Islet of Langerhans (tissue), 1 donor: ENCODE measurements around the gene GAS6.
"Not testable (repeated sequence)": the region's sequence is repeated elsewhere in the genome, so short reads cannot be mapped to it uniquely, and the experiment has no call there.

Source experiments
- FAIRE-seq: peaks from one replicate; lab custom pipeline; 2011; peaks lifted over from hg19 to GRCh38; lab: Jason Lieb, UNC

Gene GAS6

GRCh38 chr13:113789931-113790330, 73.9 kb downstream of the GAS6 start:
- FAIRE-seq, result not testable (repeated sequence)

DNA sequence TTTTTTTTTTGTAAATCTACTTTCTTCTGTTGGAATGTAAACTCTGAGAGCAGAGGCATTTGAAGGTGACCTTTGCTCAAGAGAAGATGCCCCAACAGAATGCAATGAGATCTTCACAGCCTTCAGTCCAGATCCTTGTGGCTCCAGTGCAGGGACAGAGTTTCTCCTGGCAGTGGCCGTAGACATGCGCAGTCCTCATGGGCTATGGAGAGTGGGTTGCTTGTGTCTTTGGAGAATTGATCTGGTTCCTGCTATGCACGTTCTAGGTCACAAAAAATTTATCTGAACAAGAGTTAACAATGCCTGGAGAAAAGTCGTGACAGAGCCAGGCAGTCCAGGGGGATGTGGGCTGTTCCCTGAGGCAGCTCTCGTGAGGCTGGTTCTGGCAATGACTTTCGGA, 74.7 kb downstream of the GAS6 start:
- no peak for FAIRE-seq

DNA sequence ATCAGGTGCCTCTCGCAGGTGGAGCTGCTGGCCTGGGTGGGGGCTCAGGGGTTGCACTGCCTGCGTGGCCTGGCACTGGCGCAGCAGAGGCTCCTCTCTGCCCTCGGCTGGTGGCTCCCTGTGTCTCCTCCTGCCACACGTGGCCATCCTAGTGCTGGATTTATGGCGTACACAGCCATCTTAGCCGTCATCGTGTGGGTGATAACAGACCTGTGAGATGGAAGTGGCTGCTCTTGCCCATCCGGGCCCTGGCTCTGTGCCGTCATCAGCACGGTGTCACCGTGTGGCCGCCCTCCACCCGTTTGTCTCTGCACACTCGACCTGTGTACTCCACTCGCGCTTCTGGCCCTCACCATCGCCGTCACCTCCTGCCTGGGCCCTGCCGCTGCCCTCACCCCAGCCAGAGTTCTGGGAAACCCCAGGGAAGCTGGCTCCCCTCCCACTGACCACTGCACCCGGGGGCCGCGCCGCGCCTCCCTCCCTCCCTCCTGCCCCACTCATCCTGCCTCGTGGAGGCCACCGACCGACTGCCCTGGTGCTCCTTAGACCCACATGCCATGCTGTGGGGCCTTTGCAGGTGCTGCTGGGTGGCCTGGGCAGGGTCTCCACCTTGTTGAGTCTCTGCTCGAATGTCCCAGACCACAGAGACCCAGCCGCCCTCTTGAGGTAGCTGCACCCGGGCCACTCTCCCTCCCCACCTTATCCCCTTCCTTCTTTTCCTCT, 75.3 kb downstream of the GAS6 start:
- no peak for FAIRE-seq

GRCh38 chr13:113787694-113788093, 76.2 kb downstream of the GAS6 start:
- no peak for FAIRE-seq

DNA sequence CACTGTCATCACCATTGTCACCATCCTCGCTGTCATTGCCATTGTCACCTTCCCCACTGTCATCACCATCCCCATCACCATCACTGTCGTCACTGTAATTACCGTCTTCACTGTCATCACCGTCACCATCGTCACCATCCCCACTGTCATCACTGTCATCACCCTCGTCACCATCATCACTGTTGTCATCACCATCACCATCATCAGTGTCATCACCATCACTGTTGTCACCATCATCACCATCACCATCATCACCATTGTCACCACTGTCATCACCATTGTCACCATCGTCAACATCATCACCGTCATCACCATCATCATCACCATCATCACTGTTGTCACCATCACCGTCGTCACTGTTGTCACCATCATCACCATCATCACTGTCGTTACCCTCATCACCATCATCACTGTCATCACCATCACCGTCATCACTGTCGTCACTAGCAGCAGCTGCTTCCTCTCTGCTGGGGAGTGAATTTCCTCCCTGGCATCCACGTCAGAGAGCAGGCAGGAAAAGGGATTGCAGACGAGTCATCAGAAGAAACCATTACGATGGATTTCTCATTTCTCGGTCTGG, 77.5 kb downstream of the GAS6 start:
- no peak for FAIRE-seq

- no peak for FAIRE-seq
These were observed 78.5 kb downstream of the GAS6 start for GRCh38 chr13:113785051-113786010.

- no peak for FAIRE-seq
These were observed 79.2 kb downstream of the GAS6 start for GRCh38 chr13:113784645-113785024.

DNA sequence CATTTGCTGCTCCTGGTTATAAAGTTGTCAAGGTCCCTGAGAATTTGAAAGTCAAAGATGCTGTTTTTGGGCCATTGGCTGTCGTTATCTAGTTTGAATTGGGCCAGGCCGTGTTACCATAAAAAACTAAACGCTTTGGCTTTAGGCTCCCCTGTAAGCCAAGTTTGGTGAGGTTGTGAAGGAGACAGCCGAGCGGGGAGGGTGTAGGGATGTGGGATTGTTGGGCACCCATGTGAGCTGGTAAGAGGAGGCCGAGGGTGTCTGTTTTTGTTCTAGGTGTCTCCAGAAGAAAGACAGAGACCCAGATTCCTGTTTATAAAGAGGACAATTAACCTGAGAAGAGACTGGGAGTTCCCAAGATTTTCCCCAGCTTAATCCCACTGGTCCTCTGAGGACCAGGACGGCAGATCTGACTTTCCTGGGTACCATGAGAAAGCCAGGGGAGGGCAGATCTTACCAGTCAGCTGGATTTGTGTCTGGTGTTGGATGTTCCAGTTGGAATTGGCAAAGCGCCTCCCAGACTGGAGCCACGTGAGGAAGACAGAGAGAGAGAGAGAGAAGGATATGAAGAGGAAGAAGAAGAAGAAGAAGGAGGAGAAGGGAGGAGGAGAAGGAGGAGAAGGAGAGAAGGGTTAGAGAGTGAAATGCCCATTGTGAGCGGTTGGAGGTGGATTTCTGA, 79.8 kb downstream of the GAS6 start:
- FAIRE-seq, result no peak

DNA sequence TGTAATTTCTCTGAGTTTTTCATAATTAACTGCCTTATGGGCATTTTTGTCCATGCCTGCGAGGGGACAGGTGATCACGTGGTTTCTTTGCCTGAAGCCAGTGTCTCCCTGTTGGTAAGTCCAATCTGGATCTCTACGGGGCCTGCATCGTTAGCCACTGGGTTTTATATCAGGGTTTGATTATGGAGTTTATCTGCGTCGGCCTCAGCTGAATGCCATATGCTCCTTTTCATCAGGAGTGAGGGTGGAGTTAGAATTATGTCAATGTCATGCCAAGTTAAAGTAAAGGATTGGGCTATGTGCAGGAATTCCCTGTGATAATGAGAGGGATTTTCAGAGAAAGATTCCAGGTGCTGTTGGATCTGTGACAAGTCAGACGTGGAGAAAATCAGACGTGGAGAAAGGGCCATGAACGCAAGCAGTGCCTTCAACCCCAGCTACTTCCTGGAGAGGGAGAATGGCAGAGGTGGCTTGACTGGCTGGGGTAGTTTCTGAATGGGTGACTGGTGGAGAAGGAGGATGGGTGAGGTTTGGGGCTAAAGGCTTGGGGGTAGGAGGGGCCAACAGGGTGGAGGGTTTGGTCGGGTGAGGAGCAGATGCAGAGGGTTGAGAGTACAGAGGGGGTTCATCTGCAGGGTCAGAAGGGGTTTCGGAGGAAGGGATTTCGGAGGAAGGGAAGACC, 80.5 kb downstream of the GAS6 start:
- FAIRE-seq, result no peak

GRCh38 chr13:113782472-113782871, 81.4 kb downstream of the GAS6 start:
- FAIRE-seq, result no peak

DNA sequence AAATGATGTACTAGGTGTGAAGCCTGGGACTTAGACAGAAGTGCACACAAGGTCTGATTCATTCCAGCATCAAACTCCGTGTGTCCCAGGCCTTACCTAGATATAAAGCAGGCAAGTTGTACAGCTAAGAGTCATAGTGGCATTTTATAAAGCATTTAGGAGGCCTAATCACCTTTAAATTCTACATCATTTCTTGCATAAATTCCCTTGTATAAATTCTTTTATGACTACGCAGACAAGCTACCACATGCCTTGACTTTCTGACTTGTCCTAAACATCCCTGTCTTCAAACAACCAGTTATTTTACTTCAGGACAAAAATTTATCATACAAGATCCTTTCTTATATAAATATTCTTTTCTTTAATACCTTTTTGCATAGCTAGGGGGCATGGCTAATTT, 82.3 kb downstream of the GAS6 start:
- no peak for FAIRE-seq

DNA sequence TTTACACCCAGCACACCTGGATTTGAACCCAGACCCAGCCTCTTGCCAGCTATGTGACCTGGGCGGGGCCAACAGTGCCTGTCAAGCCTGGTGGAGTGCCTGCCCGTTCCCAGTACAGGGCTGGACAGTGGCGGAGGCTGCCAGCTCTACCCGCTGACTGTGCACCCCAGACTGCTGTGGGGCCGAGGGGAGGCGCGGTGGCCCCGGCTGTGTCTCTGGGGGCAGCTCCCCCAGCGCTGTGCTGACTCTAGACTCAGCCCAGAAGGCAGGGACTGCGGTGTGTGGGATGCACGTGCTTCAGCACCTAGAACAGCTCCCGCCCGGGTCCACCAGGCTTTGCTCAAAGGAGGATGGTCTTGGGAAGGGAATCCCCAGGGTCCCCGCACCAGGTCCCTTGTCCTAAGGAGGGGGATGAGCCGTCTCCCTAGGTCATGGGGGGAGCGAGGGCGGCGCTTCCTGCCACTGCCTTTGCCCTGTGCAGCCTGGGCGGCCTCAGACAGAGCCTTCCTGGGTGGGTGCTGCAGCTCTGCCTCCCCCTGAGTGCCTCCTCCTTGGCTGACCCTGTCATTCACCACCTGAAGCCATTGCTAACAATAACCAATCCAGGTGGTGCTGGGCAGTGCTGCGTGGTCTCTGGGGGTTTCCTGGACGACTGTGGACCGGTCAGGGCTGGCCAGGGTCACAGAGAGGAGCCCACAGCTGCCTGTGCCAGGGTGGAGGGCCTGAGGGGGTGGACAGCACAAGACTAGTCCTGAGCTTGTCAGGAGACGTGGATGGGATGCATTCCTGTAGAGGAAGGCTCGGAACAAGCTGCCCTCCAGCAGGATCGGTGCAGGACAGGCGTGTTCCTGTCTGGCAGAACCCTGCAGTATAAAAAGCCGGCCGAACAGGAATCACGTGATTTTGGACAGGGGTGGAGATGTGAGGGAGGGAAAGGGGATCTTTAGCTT, 86.3 kb downstream of the GAS6 start:
- FAIRE-seq, result no peak

DNA sequence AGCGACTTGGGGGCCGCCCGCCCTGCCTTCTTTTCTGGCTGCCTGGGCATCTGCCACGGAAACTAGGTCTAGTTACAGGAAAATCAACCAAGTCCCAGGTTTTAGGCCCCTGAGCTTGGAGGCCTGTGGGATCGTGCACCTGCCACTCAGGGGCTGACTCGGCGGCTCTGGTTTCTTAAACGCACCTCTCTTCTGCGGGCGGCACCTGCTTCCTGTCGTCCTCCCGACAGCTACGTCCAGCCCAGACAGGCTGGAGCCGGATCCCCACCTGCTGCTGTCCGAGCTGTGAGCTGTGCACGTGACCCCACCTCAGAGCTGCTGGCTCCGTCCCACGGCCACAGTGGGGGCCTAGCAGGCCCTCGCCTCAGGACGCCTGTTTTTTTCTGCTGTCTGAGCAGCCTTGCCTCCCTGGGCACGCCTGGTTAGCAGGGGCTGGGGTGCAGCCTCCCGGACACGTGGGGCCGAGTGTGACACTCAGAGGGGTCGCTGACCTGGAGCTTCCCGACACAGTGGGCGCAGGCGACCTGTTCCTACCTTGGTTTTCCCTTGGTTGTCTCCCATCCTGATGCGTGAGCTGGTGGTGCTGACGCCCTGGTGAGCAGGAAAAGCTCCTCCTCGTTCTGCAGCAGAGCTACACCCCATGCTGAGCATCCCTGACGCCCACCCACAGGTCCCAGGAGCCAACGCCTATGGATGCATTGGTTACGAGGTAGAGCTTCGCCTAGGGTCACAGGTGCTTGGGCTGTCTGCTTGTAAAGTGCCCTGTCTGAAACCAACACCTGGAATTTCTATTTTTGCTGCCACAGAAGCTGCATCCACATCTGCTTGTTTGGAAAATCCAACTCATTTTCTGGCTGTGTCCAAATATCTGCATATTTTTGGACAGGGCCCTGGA, 87.4 kb downstream of the GAS6 start:
- FAIRE-seq, result no peak

GRCh38 chr13:113775451-113776145, 88.3 kb downstream of the GAS6 start:
- FAIRE-seq, result no peak

DNA sequence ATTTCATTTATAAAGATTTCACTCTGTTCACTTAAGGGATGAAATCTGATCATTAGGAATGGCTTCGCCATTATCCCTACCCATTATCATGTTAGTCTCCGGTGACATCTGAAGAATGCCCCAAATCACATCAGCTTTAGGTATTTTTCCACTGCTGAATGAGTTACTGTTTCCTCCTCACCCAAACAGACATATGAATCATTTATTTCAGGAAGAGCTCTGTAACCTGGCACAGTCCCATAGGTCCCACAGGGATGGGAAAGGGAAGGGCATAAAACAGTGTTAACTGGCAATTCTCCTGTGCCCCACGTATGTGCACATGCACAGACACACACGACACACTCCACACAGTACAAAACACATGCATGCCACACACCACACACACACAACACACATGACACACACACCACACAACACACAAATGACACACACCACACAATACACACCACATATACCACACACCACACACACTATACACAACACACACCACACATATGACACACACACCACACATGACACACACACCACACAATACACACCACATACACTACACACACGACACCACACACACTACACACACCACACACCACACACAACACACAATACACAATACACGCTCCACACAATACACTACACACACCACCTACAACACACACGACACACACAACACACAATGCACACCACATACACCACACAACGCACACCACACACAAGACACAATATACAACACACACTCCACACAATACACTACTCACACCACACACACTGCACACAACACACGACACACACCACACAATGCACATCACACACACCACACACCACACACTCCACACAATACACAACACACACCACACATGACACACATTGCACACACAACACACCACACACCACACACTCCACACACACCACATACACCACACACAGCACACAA, 89.4 kb downstream of the GAS6 start:
- FAIRE-seq, result no peak

- no peak for FAIRE-seq
These were observed 92.1 kb downstream of the GAS6 start for GRCh38 chr13:113771709-113772331.

GRCh38 chr13:113770937-113771336, 92.9 kb downstream of the GAS6 start:
- no peak for FAIRE-seq
